Ishikawa (cell line): ENCODE data around the gene FAM171A1.

Experiments used
- CEBPB ChIP-seq: IDR thresholded peaks from 2 replicates; pipeline ENCODE4 v1.6.1; 2012
- CREB1 ChIP-seq: IDR thresholded peaks from 2 replicates; pipeline ENCODE4 v1.6.1; 2012; ENCODE audit warnings: low read depth
- EGR1 ChIP-seq: IDR thresholded peaks from 2 replicates; pipeline ENCODE4 v1.6.1; 2012
- EP300 ChIP-seq: IDR thresholded peaks from 2 replicates; pipeline ENCODE4 v1.6.1; 2012; ENCODE audit warnings: borderline replicate concordance
- FOXM1 ChIP-seq: IDR thresholded peaks from 2 replicates; pipeline ENCODE4 v1.6.1; 2012; ENCODE audit warnings: low read depth, borderline replicate concordance
- MAX ChIP-seq: IDR thresholded peaks from 2 replicates; pipeline ENCODE4 v1.6.1; 2012
- NFIC ChIP-seq: IDR thresholded peaks from 2 replicates; pipeline ENCODE4 v1.6.1; 2012
- RAD21 ChIP-seq: IDR thresholded peaks from 2 replicates; pipeline ENCODE4 v1.6.1; 2012; ENCODE audit warnings: low read depth
- REST ChIP-seq: IDR thresholded peaks from 2 replicates; pipeline ENCODE4 v1.6.1; 2012; ENCODE audit warnings: low read depth, mild to moderate bottlenecking
- TAF1 ChIP-seq: IDR thresholded peaks from 2 replicates; pipeline ENCODE4 v1.6.1; 2012; ENCODE audit warnings: low read depth, mild to moderate bottlenecking
- TCF12 ChIP-seq: IDR thresholded peaks from 2 replicates; pipeline ENCODE4 v1.6.1; 2012; ENCODE audit warnings: low read depth
- TEAD4 ChIP-seq: IDR thresholded peaks from 2 replicates; pipeline ENCODE4 v1.6.1; 2012
- USF1 ChIP-seq: IDR thresholded peaks from 2 replicates; pipeline ENCODE4 v1.6.1; 2012
- YY1 ChIP-seq: IDR thresholded peaks from 2 replicates; pipeline ENCODE4 v1.6.1; 2012; ENCODE audit warnings: low read depth
- ZBTB7A ChIP-seq: IDR thresholded peaks from 2 replicates; pipeline ENCODE4 v1.6.1; 2012; ENCODE audit warnings: low read depth

FAM171A1 gene

GRCh38 chr10:15370212-15370855 lies 755 bp downstream of the FAM171A1 start:
- no peak for TF ChIP-seq MAX
- TF ChIP-seq ZBTB7A: peak; percentile 75; the same call in 1 of the 2 replicates
- TF ChIP-seq NFIC: no peak
- TF ChIP-seq TEAD4: no peak
- TF ChIP-seq TAF1: no peak
- TF ChIP-seq CEBPB: no peak
- no peak for TF ChIP-seq CREB1
- TF ChIP-seq REST: no peak
- no peak for TF ChIP-seq TCF12

- TF ChIP-seq CEBPB (no peak), NFIC (no peak), EP300 (no peak), TAF1 (no peak), TEAD4 (no peak), MAX (no peak), EGR1 (no peak), REST (no peak), FOXM1 (no peak), USF1 (no peak), ZBTB7A (no peak), TCF12 (no peak), RAD21 (no peak), YY1 (no peak), CREB1 (no peak)
Observed at GRCh38 chr10:15369256-15370211, 1.6 kb downstream of the FAM171A1 start.

GRCh38 chr10:15368101-15368855 lies 2.8 kb downstream of the FAM171A1 start:
- no peak for TF ChIP-seq TCF12
- no peak for TF ChIP-seq MAX

GRCh38 chr10:15367296-15368085 lies 3.6 kb downstream of the FAM171A1 start:
- TF ChIP-seq EP300 (no peak), MAX (no peak), ZBTB7A (no peak), TAF1 (no peak), NFIC (no peak), CREB1 (no peak), EGR1 (no peak), TCF12 (no peak), FOXM1 (no peak), RAD21 (no peak), TEAD4 (no peak), YY1 (no peak), CEBPB (no peak), REST (no peak), USF1 (no peak)
